HG02938 (cell line): ENCODE data around the gene TSNAXIP1.
"Not testable (repeated sequence)": the region's sequence is repeated elsewhere in the genome, so short reads cannot be mapped to it uniquely, and the experiment has no call there.

Experiments used
- ATAC-seq: cut with Tn5 transposase; IDR thresholded peaks from one replicate; pipeline ENCODE4 v1.9.1; 2021; ENCODE audit warnings: mild to moderate bottlenecking, moderate library complexity; ENCODE audit not compliant: unreplicated experiment

Gene TSNAXIP1

DNA sequence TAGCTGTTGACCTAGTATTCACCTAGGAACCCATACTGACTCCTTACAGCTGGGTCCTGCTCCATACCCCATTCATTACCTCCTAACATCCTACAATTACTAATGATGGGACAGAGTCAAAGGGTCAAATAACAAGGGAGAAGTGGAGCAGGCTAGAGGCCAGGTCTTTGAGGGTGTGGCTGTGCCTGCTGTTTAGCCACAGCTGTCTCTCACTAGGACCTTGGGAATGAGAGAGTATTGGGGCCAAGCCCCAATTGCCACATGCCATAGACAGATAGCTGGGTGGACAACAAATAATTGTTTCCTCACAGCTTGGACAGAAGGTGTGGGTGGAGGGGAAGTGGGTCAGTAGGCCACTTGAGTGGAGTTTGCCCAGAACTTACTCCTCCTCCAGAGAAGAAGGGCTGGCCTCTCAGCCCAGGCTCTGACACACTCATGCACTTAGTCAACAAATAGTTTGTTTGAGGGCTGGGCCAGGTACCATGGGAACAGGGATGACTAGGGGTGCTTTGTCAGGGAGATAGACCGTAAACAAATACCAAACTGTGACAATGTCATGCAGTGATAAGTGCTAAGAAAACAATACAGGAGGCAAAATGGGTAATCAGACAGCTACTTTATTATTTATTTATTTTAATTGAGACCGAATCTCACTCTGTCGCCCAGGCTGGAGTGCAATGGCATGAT, 51.0 kb downstream of the TSNAXIP1 start:
- ATAC-seq: no peak

DNA sequence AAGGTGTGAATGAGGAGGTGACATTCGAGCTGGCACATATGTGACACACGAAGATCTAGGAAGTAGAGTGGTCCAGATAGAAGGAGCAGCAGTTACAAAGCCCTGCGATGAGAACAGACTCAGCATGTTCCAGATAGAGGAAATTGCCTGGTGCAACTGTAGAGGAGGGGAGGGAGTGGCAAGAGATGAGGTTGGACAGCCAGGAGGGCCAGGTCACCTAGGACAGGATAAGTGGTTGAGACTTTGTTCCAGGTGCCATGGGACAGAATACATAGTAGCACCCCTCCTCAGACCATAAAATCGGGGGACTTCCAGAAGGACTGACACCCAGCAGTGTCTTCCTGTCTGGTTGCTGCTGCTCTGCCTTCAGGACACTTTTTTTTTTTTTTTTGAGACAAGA, 51.8 kb downstream of the TSNAXIP1 start:
- no peak for ATAC-seq

DNA sequence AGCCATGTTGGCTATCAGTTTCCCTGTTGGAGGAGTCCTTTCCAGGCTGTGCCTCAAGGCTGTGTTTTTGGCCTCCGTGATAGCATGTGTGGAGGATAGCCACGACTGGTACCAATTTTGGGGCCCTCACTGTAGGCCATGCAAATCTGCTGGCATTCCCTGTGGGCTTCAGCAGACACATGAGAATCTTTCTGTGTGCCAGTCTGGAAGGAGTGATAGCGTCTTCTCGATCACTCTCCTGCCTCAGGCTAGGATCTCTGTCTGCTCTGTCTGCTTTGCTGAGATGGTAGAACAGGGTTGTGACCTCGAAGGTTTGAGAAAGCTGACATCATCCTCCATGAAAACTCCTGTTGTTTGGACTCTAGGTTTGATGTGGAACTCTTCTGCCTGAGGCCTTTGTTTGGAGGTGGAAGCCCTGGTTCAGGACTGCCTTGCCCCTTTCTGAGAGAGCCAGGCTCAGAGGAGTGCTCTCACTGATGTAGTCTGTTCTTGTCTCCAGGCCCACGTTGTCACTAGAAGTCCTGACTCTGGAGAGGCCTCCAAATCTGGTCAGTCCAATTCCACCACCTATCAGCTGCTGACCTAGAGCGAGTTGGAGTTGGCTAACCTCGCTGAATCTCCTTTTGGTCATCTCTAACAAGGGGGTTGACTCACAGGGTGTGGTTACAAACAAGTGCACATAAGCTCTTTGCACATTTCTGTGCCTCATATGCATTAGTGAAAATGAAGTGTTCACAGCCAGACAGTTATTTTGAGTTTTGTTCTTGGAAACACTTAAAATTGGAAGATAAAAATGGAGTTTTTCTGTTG, 54.1 kb downstream of the TSNAXIP1 start:
- ATAC-seq: no peak

DNA sequence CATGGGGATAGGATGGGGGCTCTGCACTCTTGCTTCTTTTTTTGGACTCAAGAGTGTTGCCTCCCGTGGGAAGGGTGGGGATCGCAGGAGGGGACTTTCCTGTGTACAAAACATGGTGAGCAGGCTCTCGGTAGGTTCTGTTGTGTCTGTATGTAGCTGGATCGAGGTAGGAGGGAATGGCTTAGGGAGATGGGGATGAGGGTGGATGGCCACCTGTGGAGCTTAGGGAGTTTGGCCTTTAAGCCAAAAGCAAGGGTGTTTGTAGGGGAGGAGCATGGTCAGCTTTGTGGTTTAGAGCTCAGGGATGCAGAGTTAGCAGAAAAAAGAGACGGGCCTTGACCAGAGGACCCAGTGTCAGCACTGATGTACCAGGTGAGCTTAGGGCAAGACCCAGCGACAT, 55.2 kb downstream of the TSNAXIP1 start:
- no peak for ATAC-seq

DNA sequence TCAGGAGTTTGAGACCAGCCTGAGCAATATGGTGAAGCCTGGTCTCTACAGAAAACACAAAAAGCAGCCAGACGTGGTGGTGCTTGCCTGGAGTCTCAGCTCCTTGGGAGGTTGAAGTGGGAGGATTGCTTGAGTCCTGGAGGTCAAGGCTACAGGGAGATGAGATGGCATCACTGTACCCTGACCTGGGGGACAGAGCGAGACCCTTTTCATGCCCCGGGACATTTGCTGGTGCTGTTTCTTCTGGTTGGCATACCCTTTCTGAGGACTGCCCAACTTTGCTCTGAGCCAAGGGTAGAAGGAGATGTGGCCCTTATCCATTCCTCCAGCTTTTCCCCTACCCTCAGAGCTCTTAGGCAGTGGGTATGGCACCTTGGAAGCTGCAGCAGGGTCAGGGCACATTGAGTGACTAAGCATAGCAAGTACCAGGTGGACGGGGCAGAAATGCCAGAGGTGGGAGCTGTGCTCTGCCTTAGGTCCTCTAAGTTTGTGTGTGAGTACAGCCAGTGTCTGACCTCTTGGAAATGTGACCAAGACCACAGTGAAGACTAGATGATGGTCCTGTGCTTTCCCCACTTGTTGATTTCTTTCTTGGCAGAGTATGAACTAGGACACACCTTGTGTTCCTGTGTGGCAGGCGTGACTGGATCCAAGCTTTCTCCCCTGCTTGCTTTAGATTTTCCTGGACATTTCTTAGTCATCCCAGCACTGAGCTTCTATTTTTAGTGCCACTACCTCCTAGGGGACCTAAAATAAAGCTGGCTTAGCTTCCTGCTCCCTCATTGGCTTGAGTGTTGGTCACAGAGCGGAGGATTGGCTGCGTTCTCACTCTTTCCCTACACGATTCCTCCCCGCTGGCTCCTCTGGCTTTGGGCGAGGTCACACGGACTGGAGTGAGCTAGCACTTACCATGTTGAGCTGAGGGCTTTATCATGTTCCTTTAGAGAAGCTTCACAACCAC, 56.2 kb downstream of the TSNAXIP1 start:
- ATAC-seq: no peak

DNA sequence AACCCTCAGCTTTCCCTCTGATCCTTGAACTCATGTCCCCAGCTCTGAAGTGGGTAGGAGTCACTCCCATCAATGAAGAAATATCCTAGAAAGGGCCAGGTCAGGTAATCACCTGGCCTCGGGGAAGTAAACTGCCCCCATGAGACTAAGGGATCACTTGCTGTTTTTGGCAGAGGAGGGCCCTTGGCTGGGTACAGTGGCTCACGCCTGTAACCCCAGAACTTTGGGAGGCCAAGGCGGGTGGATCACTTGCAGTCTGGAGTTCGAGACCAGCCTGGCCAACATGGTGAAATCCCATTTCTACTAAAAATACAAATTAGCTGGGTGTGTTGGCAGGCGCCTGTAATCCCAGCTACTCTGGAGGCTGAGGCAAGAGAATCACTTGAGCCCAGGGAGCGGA, 57.4 kb downstream of the TSNAXIP1 start:
- not testable (repeated sequence) for ATAC-seq

DNA sequence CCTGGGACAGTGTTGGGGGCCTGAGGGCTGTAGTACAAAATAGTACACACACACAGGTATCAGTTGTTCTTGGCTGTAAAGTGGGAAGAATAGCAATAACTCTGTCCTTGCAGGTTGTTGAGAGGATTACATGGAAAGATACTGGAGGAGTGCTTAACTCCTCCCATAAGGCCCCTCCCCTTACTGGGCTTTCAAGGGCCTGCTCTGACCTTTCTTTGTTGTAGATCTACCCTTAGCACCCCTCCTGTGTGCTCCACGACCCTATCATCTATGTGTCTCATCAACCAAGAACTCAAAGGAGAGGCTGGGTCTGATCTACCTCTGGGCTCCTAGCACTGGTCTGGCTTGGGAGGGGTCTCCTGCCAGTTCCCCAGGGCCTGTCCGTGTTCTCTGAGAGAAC, 57.9 kb downstream of the TSNAXIP1 start:
- no peak for ATAC-seq

DNA sequence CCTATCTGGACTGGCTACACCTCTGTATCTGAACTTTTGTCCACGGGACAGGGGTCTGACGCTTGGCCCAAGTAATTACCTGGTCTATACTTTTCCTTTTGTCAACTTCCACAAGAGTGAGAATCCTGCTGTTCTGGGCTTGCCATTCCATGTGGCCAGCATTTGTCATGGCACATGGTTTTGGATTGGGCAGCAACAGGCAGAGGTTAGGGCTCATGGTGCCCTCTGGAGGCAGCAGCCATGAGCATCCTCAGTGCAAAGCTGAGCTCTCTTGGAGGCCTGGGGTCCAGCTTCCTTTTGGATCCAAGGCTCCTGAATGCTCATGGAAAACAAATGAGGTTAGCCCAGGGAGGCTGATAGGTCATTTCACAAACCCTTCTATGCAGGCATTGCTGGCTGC, 58.6 kb downstream of the TSNAXIP1 start:
- no peak for ATAC-seq

DNA sequence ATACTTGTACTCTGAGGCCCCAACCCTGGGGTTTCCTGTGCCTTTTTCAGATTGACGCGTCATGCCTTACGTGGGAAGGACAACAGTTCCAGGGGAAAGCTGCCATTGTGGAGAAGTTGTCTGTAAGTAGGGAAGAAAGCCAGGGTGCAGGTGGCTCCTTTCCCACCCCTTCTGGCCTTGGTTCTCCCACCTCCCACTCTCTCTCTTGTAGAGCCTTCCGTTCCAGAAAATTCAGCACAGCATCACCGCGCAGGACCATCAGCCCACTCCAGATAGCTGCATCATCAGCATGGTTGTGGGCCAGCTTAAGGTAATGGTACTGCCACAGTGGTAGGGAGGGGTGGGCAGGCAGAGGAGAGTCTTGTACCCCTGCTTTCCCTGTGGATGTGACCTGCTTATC, 61.6 kb downstream of the TSNAXIP1 start:
- ATAC-seq: no peak

DNA sequence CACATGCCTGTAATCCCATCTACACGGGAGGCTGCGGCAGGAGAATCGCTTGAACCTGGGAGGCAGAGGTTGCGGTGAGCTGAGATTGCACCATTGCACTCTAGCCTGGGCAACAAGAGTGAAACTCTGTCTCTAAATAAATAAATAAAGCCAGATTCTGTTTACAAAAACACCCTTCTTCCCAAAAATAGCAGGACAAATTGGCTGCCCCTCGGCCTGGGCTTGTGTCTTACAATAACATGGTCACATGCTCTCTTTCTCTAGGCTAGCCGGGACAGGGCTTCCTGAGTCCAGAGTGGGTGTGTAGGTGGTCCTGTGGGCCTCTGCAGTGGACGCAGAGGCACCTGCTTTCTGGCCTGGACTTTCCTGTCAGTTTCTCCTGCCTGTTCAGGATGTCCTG, 63.0 kb downstream of the TSNAXIP1 start:
- no peak for ATAC-seq

DNA sequence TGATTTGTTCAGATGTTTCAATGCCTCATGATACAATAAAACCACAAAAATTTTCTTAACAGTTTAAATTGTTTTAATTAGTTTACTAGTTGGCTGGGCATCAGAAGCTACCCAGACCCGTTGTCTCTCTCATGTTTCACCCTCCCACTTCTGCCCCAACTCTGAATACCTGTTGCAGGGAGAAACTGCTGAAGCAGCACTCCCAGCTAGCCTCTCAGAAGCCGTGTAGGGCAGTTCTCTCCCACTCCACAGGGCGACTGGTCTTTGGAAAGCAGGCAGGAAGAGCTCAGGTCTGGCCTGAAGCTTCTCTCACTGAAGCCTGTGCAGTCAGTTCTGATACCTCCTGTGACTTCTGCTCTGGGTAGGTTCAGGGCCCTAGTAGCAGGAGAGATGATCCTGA, 64.6 kb downstream of the TSNAXIP1 start:
- ATAC-seq: no peak

DNA sequence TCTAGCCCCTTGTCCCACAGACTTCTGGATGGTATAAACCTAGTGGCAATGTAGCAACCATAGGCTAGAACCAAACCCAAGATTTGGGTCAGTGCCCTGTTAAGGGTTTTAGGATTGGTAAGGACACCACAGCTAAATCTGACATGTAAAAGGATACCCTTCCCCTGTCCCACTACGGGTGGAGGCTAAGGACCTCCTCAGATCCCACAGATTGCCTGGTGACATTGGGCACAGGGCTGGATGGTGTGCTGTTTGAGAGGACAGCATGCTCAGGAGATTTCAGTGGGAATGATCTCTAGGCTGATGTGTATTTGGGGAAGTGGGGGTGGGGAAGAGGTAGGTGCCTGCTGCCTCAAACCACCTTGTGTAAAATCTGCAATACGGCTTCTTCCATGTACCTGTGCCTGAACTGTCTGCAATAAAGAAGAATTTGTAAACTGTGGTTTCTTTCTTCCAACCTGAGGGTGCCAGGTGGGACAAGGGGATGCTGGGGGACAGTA, 65.5 kb downstream of the TSNAXIP1 start:
- no peak for ATAC-seq

DNA sequence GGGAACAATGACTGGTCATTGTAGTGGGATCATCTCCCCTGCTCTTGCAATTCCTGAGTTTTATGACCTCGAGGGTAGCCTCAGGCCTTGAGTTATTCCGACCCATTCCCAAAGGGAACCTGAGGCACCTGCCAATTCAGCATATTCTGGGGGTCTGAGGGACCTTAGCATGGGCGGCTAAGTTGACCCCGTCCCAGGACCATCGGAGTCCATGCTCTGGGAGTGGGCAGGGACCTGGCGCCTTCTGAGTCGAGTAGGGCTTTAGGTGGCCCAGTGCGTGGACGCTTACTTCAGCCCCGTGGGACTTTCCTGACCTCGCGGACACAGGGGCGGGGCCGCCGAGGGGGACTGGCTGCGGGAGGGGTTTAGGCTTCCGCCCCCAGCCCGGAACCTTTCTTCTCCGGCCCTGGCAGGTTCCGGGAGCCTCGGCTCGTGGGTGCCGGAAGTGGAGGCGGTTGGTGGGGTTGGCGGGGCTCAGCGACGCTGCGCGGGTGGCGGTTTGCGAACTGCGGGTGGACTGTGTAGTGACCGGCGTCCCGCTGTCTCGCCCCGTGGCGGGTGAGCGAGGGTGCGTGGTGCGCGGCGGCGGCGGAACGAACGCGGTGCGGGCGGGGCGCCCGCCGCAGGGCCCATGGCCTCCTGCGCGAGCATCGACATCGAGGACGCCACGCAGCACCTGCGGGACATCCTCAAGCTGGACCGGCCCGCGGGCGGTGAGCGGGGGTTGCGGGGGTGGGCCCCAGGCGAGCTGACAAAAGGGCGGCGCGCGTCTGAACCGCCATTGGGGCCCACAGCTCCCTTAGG, 66.1 kb downstream of the TSNAXIP1 start, which contains the start of gene EDC4:
Gene EDC4, plus strand, starts transcription at position 422 of the 804 bp plus-strand sequence. Its CDS starts 210 bp downstream, at position 632.
- ATAC-seq: peak; percentile 70

DNA sequence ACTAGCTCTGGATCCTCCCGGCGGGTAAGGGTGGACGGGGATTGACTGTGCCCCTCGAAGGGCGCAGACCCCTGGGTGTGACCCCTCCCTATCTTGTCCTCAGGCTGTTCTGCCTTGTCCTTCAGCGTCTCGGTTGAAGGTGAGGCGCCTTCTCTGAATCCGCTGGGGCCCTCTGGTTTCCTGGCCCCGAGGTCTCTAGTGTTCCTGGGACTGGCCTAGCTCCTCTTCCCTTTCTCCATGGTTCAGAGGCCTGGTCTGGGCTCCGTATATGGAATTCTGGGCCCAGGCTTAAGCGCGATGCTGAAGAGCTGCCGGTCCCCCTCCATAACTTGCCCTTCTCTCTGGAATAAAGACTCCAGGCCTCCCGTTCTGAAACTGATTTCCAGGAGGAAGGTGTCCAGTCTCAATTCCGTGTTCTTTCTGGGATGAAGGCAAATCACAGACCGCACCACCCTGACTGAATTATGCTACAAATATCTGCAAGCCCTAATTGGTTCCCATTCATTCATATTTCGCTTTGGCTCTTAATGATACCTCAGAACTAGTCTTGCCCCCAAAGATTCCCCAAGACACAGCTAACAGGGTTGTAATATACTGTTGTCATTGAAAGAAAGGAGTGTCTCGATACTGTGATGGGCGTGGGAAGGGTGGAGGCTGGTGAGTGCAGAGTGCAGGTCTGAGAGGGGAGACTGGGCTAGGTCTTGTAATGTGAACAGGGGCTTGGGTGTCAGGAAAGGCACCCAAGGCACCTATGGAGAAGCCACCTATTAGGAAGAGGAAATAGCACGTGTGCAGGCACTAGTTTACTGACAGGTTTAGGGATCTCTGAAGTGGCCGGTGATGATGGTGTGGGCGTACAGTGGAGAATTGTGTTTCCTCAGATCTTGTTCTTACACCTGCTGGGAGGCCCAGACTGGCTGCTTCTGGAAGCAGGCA, 67.0 kb downstream of the TSNAXIP1 start:
- peak; percentile 13 for ATAC-seq

DNA sequence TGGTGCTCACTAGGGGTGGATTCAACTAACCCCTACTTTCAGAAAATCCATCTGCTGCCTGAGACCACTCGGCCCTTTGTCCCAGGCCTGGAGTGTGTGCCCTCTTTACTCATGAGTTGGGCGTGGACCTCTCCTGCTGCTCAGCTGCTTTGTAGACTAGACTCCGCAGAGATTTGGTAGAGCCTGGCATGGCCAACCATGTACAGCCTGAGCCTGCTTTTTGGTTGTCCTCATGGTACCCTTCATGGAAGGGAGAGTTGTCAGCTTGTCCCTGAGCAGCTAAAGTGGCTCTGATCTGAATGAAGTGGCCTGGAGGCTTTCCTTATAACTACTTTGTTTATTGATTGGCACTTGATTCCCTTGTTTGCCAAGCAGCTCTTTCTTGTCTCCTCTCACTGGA, 67.7 kb downstream of the TSNAXIP1 start:
- ATAC-seq: no peak

DNA sequence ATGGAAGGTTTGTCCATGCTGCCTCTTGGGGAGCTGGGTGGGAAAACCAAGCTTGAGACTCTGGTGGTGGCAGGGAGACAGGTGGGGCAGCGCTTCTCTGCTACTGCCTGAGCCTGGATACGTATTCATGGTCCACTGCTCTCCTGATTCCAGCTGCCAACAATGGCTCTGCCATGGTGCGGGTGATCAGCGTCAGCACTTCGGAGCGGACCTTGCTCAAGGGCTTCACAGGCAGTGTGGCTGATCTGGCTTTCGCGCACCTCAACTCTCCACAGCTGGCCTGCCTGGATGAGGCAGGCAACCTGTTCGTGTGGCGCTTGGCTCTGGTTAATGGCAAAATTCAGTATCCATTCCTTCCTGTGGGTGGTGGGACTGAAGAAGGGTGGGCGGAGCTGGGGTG, 70.4 kb downstream of the TSNAXIP1 start:
- ATAC-seq: no peak
